ENCODE data around the gene FNDC11.

DNA sequence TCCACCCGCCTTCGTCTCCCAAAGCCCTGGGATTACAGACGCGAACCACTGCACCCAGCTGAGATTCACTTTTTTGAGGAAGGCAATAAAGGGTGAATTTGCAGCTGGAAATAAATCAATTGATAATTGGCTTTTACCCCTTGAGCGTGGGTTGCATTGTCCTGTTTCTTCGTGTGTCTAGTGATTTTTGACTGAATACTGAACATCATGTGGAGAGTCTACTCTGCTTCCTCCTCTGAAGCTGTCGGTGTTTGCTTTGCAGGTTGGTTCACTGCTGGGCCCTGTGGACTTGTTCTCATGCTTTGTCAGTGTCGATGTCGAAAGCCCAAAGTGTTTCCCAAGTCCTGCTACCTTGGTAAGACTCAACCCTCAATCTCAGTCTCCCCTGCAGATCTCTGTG is 49.3 kb upstream of the FNDC11 start:
- TF ChIP-seq, protein P1, sequence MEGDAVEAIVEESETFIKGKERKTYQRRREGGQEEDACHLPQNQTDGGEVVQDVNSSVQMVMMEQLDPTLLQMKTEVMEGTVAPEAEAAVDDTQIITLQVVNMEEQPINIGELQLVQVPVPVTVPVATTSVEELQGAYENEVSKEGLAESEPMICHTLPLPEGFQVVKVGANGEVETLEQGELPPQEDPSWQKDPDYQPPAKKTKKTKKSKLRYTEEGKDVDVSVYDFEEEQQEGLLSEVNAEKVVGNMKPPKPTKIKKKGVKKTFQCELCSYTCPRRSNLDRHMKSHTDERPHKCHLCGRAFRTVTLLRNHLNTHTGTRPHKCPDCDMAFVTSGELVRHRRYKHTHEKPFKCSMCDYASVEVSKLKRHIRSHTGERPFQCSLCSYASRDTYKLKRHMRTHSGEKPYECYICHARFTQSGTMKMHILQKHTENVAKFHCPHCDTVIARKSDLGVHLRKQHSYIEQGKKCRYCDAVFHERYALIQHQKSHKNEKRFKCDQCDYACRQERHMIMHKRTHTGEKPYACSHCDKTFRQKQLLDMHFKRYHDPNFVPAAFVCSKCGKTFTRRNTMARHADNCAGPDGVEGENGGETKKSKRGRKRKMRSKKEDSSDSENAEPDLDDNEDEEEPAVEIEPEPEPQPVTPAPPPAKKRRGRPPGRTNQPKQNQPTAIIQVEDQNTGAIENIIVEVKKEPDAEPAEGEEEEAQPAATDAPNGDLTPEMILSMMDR (IDR thresholded peaks at IDR 0.05; ENCODE audit: low read depth, low read length, missing input control), result no peak
- TF ChIP-seq GABPA (IDR thresholded peaks at IDR 0.05 in 1 of 2, conservative IDR thresholded peaks at IDR 0.05 in 1 of 2) (no peak), HNF4A (conservative IDR thresholded peaks at IDR 0.05) (no peak)

All from liver (tissue), 3 donors.